Hepatocyte (in vitro differentiated cells): ENCODE results near the gene NDUFC2. TPM values are rescaled to one million over a fixed set of nuclear protein-coding genes. Genes with fewer than 3 reads are reported as not detected.

Experiments used
- DNase-seq: peaks from one replicate; pipeline ENCODE4 v3.0.0-alpha.2; 2016; ENCODE audit warnings: low spot score
- H2AFZ ChIP-seq: fragments of 200-600 bp; sonication (generic); 2 replicates; pipeline ENCODE4 v1.6.0; 2016; ENCODE audit warnings: antibody characterized with exemption, mild to moderate bottlenecking
- H3K27ac ChIP-seq: fragments of 200-600 bp; sonication (generic); 2 replicates; pipeline ENCODE4 v1.5.1; 2016; ENCODE audit warnings: mild to moderate bottlenecking
- H3K27me3 ChIP-seq: fragments of 200-600 bp; sonication (generic); 2 replicates; pipeline ENCODE4 v1.6.1; 2016
- H3K36me3 ChIP-seq: fragments of 200-600 bp; sonication (generic); replicated peaks from 2 replicates; pipeline ENCODE4 v1.5.1; 2016; ENCODE audit warnings: low read depth; ENCODE audit not compliant: insufficient read depth
- H3K4me1 ChIP-seq: fragments of 200-600 bp; sonication (generic); 2 replicates; pipeline ENCODE4 v1.5.1; 2016; ENCODE audit warnings: mild to moderate bottlenecking, moderate library complexity; ENCODE audit not compliant: insufficient read depth
- H3K4me2 ChIP-seq: fragments of 200-600 bp; sonication (generic); 2 replicates; pipeline ENCODE4 v1.6.0; 2016
- H3K4me3 ChIP-seq: fragments of 200-600 bp; sonication (generic); 2 replicates; pipeline ENCODE4 v1.5.1; 2016; ENCODE audit warnings: mild to moderate bottlenecking
- H3K79me2 ChIP-seq: fragments of 200-600 bp; sonication (generic); 2 replicates; pipeline ENCODE4 v1.6.0; 2017; ENCODE audit warnings: mild to moderate bottlenecking
- H3K9me2 ChIP-seq: fragments of 200-600 bp; sonication (generic); replicated peaks from 2 replicates; pipeline ENCODE4 v1.6.0; 2017; ENCODE audit warnings: mild to moderate bottlenecking; ENCODE audit not compliant: insufficient read depth
- H3K9me3 ChIP-seq: fragments of 200-600 bp; sonication (generic); 2 replicates; pipeline ENCODE4 v1.5.1; 2016; ENCODE audit warnings: low read depth, mild to moderate bottlenecking
- H4K20me1 ChIP-seq: fragments of 200-600 bp; sonication (generic); 2 replicates; pipeline ENCODE4 v1.6.0; 2016; ENCODE audit warnings: mild to moderate bottlenecking; ENCODE audit not compliant: insufficient read depth, poor library complexity, severe bottlenecking
- EZH2 ChIP-seq: fragments of 200-600 bp; sonication (generic); IDR thresholded peaks from 2 replicates; pipeline ENCODE4 v1.6.1; 2016; ENCODE audit warnings: antibody characterized with exemption, mild to moderate bottlenecking, borderline replicate concordance
- EZH2phosphoT487 ChIP-seq: fragments of 200-600 bp; sonication (generic); IDR thresholded peaks from one replicate; pipeline ENCODE4 v1.6.1; 2018; ENCODE audit warnings: antibody characterized with exemption, mild to moderate bottlenecking, low read depth, moderate library complexity; ENCODE audit not compliant: unreplicated experiment, severe bottlenecking
- WGBS: methylation state at CpG from one replicate; pipeline ENCODE4 v1.1.6; 2016; ENCODE audit warnings: low lambda C conversion rate; ENCODE audit errors: missing lambda C conversion rate; 5-methylcytosine and 5-hydroxymethylcytosine counted together
- polyA plus RNA-seq: library from polyadenylated mRNA; unstranded; fragments of >200 nt; fragmentation: Nextera tagmentation; extraction: Ambion mirVana; gene quantifications from 2 replicates; pipeline ENCODE4 v1.2.1, GENCODE V29; 2016
- total RNA-seq: library from RNA; depleted of rRNA; stranded (reverse); fragments of >200 nt; gene quantifications from 2 replicates; pipeline ENCODE4 v1.2.3, GENCODE V29; 2014
- TF ChIP-seq, protein P1 (sequence below): fragments of 200-600 bp; sonication (generic); IDR thresholded peaks from 2 replicates; pipeline ENCODE4 v1.5.1; 2016; ENCODE audit warnings: antibody characterized with exemption, mild to moderate bottlenecking; ENCODE audit not compliant: poor library complexity

Gene NDUFC2
- total and polyA plus RNA-seq, 2 experiments from 2014 or later: 115 to 481 TPM

DNA sequence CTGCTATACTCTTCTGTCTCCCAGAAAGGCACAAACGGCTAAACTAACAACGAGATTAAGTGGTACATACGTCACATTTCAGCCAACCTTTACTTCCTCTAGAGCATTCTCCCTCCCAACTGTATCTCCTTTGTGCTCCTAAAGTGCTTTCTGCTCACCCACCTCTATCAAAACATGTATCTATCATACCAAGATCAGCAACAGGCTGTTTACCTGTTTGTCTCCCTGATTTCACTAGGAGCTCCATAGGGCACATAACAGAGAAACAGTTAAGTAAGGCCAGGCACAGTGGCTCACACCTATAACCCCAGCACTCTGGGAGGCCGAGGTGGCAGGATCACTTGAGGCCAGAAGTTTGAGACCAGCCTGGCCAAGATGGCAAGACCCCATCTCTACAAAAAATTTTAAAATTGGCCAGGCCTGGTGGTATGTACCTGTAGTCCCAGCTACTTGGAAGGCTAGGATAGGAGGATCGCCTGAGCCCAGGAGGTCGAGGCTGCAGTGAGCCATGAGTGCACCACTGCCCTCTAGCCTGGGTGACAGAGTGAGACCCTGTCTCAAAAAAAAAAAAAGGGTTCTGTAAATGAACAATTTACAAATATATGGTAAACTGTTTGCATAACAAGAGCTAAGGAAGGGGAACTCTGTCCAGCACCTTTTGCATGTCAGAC, 2.8 kb downstream of the NDUFC2 start:
- Histone ChIP-seq H3K9me2 (no peaks in the 10 kb centered on the region), H3K79me2 (peaks cover 80% of the 10 kb centered on the region), H2AFZ (no peak overlapping the region), H3K27me3 (no peaks in the 10 kb centered on the region), H3K4me1 (peaks cover 17% of the 10 kb centered on the region), H4K20me1 (peaks cover 29% of the 10 kb centered on the region), H3K27ac (no peak overlapping the region), H3K4me2 (peak overlapping the region; percentile 95), H3K4me3 (no peak overlapping the region), H3K36me3 (no peaks in the 10 kb centered on the region), H3K9me3 (no peaks in the 10 kb centered on the region)
- WGBS: 92% methylated on average over 6 of the region's 6 CpGs
- DNase-seq: no peak
- TF ChIP-seq, protein P1, sequence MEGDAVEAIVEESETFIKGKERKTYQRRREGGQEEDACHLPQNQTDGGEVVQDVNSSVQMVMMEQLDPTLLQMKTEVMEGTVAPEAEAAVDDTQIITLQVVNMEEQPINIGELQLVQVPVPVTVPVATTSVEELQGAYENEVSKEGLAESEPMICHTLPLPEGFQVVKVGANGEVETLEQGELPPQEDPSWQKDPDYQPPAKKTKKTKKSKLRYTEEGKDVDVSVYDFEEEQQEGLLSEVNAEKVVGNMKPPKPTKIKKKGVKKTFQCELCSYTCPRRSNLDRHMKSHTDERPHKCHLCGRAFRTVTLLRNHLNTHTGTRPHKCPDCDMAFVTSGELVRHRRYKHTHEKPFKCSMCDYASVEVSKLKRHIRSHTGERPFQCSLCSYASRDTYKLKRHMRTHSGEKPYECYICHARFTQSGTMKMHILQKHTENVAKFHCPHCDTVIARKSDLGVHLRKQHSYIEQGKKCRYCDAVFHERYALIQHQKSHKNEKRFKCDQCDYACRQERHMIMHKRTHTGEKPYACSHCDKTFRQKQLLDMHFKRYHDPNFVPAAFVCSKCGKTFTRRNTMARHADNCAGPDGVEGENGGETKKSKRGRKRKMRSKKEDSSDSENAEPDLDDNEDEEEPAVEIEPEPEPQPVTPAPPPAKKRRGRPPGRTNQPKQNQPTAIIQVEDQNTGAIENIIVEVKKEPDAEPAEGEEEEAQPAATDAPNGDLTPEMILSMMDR: no peak
- TF ChIP-seq EZH2 (no peak), EZH2phosphoT487 (no peak)

DNA sequence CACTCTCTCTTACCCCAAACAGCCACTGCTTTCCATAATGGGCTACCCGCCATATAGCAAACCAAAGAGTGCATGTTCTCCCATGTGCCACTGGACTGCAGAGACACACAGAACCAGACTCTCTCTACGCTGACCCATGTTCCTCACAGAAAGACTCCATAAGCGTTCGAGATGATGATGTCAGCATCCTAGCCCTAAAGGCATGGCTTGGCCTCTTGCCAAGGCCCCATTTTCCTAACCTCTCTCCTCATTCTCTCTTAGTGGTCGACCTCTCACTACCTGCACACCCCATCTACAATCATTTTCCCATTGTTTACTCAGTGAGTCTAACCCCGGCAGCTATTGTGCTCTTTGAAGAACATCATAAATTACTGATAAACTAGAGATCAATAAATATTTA, 4.9 kb downstream of the NDUFC2 start:
- Histone ChIP-seq H3K27ac (no peak overlapping the region), H3K4me3 (no peak overlapping the region), H3K36me3 (no peaks in the 10 kb centered on the region), H3K27me3 (no peaks in the 10 kb centered on the region), H3K9me2 (no peaks in the 10 kb centered on the region), H3K9me3 (no peaks in the 10 kb centered on the region), H3K4me2 (peak overlapping the region; percentile 14), H2AFZ (no peak overlapping the region), H4K20me1 (peaks cover 29% of the 10 kb centered on the region), H3K79me2 (peaks cover 89% of the 10 kb centered on the region), H3K4me1 (peaks cover 17% of the 10 kb centered on the region)
- 69% methylated on average over 6 of the region's 6 CpGs for WGBS
- no peak for DNase-seq
- no peak for TF ChIP-seq EZH2phosphoT487
- no peak for TF ChIP-seq EZH2
- TF ChIP-seq, protein P1: no peak

DNA sequence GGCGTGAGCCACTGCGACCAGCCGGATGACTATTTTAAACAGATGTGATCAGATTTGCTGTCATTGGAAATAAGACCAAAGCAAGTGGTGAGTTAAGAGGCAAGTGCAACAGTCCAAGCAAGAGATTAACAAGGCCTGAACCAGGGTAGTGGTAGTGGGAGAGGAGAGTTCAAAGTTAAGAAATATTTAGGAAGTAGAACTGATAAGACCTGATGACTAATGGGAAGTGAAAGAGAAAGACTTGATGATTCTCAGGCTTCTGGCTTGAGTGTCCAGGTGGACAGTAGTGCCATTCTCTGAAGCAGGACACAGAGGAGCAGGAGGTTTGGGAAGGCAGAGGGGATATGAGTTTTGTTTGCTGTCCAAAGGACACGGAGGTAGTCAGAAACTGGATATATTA, 7.2 kb downstream of the NDUFC2 start:
- TF ChIP-seq EZH2phosphoT487 (no peak), EZH2 (no peak)
- TF ChIP-seq, protein P1: no peak
- Histone ChIP-seq H3K79me2 (peaks cover 69% of the 10 kb centered on the region), H3K4me3 (no peak overlapping the region), H3K9me2 (no peaks in the 10 kb centered on the region), H3K36me3 (no peaks in the 10 kb centered on the region), H3K4me2 (no peak overlapping the region), H4K20me1 (peaks cover 19% of the 10 kb centered on the region), H3K27ac (no peak overlapping the region), H3K27me3 (no peaks in the 10 kb centered on the region), H2AFZ (no peak overlapping the region), H3K4me1 (peaks cover 7% of the 10 kb centered on the region), H3K9me3 (no peaks in the 10 kb centered on the region)
- WGBS: 93% methylated on average over 4 of the region's 4 CpGs
- no peak for DNase-seq

DNA sequence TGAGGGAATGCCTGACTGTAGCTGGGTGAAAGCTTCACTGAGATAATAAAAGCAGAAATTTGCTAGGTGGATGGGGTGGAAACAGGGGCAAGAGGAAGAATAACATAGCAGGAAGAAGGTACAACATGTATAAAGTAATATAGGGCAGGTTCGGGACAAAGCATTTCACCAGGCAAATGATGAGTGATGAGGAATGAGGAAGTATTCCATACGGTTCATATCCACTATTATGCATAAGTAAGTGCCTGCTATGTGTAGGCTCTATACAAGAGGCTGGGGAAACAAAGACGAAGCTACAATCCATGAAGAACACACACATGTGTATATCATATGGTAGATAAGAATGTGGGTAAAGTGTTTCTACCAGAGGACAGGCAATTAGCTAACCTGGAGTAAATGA, 7.9 kb downstream of the NDUFC2 start:
- Histone ChIP-seq H3K79me2 (peaks cover 62% of the 10 kb centered on the region), H4K20me1 (peaks cover 12% of the 10 kb centered on the region), H3K4me1 (peaks cover 5% of the 10 kb centered on the region), H3K4me2 (no peak overlapping the region), H3K9me3 (no peaks in the 10 kb centered on the region), H3K36me3 (no peaks in the 10 kb centered on the region), H3K27ac (no peak overlapping the region), H3K4me3 (no peak overlapping the region), H3K27me3 (no peaks in the 10 kb centered on the region), H2AFZ (no peak overlapping the region), H3K9me2 (no peaks in the 10 kb centered on the region)
- no peak for DNase-seq
- TF ChIP-seq EZH2phosphoT487: no peak
- TF ChIP-seq EZH2: no peak
- TF ChIP-seq, protein P1: no peak
- WGBS: 94% methylated on average over 3 of the region's 3 CpGs
